Karpas-422 (cell line): ENCODE measurements around the gene INSIG1. TPM values are rescaled to one million over a fixed set of nuclear protein-coding genes. Genes with fewer than 3 reads are reported as not detected.

Experiments used
- DNase-seq: peaks from one replicate; pipeline ENCODE4 v3.0.0-alpha.2; 2015
- H2AFZ ChIP-seq: fragments of 200-600 bp; sonication (generic); 2 replicates; pipeline ENCODE4 v1.6.1; 2014; ENCODE audit warnings: antibody characterized with exemption, low read length, mixed read lengths
- H3K27ac ChIP-seq: fragments of 200-600 bp; sonication (generic); 2 replicates; pipeline ENCODE4 v1.5.1; 2014; ENCODE audit warnings: mild to moderate bottlenecking, low read length, moderate library complexity
- H3K27me3 ChIP-seq: fragments of 200-600 bp; sonication (generic); 2 replicates; pipeline ENCODE4 v1.6.1; 2014; ENCODE audit warnings: low read length, mixed read lengths
- H3K36me3 ChIP-seq: fragments of 200-600 bp; sonication (generic); 2 replicates; pipeline ENCODE4 v1.6.1; 2014; ENCODE audit warnings: low read length, mixed read lengths; ENCODE audit not compliant: insufficient read depth
- H3K4me1 ChIP-seq: fragments of 200-600 bp; sonication (generic); 2 replicates; pipeline ENCODE4 v1.6.1; 2014; ENCODE audit warnings: mild to moderate bottlenecking, low read length, mixed read lengths
- H3K4me2 ChIP-seq: fragments of 200-600 bp; sonication (generic); 2 replicates; pipeline ENCODE4 v1.6.1; 2014; ENCODE audit warnings: low read length, low read depth, mild to moderate bottlenecking; ENCODE audit not compliant: poor library complexity, severe bottlenecking
- H3K4me3 ChIP-seq: fragments of 200-600 bp; sonication (generic); 2 replicates; pipeline ENCODE4 v1.5.1; 2014; ENCODE audit warnings: mild to moderate bottlenecking, antibody characterized with exemption, low read length, mixed read lengths
- H3K79me2 ChIP-seq: fragments of 200-600 bp; sonication (generic); 2 replicates; pipeline ENCODE4 v1.6.1; 2014; ENCODE audit warnings: mild to moderate bottlenecking, low read length, mixed read lengths
- H3K9ac ChIP-seq: fragments of 200-600 bp; sonication (generic); 2 replicates; pipeline ENCODE4 v1.6.0; 2014; ENCODE audit warnings: low read length
- H3K9me2 ChIP-seq: fragments of 200-600 bp; sonication (generic), shearing (Covaris generic); replicated peaks from 2 replicates; pipeline ENCODE4 v1.6.0; 2014; ENCODE audit warnings: mild to moderate bottlenecking, low read length, moderate library complexity; ENCODE audit not compliant: insufficient read depth
- H3K9me3 ChIP-seq: fragments of 300-700, 200-600 bp; sonication (generic); 2 replicates; pipeline ENCODE4 v1.6.1; 2014; ENCODE audit warnings: low read length, mixed read lengths
- H4K20me1 ChIP-seq: fragments of 200-600 bp; sonication (generic); 2 replicates; pipeline ENCODE4 v1.6.1; 2014; ENCODE audit warnings: mild to moderate bottlenecking, antibody characterized with exemption, low read length, low read depth; ENCODE audit not compliant: insufficient read depth
- total RNA-seq: library from RNA; depleted of rRNA; stranded (reverse); fragments of >200 nt; shearing (Covaris generic); gene quantifications from 2 replicates; pipeline ENCODE4 v1.2.3, GENCODE V29; 2014; ENCODE audit warnings: low replicate concordance

INSIG1 gene
- total RNA-seq, 1 experiment from 2014 or later: 249 TPM

DNA sequence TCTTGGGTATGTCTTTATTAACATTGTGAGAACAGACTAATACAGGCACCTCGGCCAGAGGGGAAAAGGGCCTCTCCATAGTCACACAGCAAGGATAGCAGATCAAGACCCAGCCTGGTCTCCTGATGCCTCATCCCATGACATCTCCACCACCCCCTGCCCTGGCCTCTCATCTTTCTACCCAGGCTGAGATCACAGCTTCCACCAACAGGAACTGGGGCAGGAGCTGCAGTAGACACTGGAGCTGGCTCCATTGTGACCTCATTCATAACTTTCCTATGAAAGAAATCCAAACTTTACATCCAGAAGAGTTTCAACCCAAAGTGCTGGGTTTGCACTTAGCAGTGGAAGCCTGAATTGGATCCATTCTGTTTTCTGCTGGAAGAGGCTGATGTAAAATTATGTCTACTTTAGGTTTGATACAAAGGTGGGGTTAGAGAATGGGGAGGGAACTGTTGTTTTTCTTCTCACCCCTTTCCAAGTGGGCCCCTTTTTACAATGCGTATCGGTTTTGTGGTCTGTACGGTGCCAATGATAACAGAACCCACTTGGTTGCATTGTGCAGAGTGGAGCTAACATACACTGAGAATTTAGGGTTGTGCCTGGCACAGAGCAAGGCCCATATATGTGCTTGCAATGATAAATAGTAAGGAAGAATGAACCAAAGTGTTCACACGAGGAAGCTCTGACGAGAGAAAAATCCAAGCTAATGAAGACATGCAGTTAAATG, 28.6 kb upstream of the INSIG1 start:
- Histone ChIP-seq H3K9me2 (no peaks in the 10 kb centered on the region), H3K4me3 (no peak overlapping the region), H3K79me2 (no peaks in the 10 kb centered on the region), H2AFZ (no peak overlapping the region), H3K27me3 (no peaks in the 10 kb centered on the region), H3K9me3 (no peaks in the 10 kb centered on the region), H4K20me1 (no peaks in the 10 kb centered on the region), H3K4me2 (no peak overlapping the region), H3K9ac (no peak overlapping the region), H3K4me1 (no peaks in the 10 kb centered on the region), H3K36me3 (no peaks in the 10 kb centered on the region), H3K27ac (no peak overlapping the region)
- DNase-seq: no peak

DNA sequence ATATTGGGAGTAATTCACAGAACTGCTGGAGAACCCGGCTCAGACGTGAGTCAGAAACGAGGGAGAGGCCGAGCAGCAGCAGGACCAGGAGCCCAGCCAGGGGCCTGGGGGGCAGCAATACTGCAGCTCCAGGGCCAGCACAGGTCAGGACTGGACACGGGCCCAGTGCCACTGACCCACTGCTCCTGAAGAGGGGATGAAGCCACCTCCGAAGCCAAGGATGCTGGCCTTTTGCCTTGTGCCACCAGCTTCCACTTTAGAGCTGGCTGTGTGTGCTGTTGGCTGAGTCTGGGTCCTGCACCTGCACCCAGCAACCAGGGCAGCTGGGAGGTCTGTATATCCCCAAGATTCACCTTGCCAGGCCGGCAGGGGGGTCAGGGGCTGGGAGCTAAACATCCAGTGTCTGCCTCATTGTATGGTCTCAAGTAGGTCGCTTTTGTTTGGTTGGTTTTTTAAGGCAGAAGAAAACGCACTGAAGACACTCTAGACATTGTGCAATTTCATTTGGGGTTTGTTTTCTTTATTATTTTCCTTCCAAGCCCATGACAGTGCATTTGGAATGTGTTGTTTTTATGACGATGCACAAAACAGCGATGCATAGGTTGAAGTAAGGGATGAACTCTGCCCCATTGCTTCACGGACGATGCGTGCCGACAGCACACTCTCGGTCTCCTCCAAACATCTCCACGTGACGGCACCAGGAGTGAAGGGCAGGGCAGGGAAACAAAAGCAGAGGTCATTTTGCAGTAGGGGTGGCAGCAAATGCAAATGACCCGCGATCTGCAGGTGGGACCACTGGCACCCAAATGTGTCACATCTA, 27.7 kb upstream of the INSIG1 start:
- no peaks in the 10 kb centered on the region for H3K9me2 ChIP-seq
- H3K9ac ChIP-seq: no peak overlapping the region
- DNase-seq: no peak
- H3K27ac ChIP-seq: no peak overlapping the region
- no peak overlapping the region for H3K4me3 ChIP-seq
- no peaks in the 10 kb centered on the region for H3K79me2 ChIP-seq
- H3K36me3 ChIP-seq: no peaks in the 10 kb centered on the region
- no peak overlapping the region for H3K4me2 ChIP-seq
- H4K20me1 ChIP-seq: no peaks in the 10 kb centered on the region
- no peaks in the 10 kb centered on the region for H3K4me1 ChIP-seq
- no peaks in the 10 kb centered on the region for H3K27me3 ChIP-seq
- no peak overlapping the region for H2AFZ ChIP-seq
- H3K9me3 ChIP-seq: no peaks in the 10 kb centered on the region

DNA sequence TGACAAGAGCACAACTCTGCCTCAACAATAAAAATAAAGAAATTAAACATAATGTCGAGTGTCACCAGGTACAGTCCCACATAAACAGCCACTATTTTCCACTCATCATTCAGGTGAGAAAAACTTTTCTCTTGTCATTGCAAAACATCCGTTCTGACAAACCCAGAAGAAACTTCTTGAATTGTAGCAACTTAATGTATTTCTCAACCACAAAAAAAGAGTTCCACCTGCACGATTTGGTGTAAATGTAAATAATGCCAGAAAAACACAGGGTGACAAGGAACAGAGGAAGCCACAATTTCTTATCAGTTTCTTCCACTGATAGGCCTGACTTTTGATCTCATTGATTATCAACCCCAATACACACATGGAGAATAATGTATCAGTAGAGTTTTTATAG, 26.8 kb upstream of the INSIG1 start:
- Histone ChIP-seq H3K9me3 (no peaks in the 10 kb centered on the region), H3K4me2 (no peak overlapping the region), H3K27me3 (no peaks in the 10 kb centered on the region), H3K36me3 (no peaks in the 10 kb centered on the region), H2AFZ (no peak overlapping the region), H3K4me3 (no peak overlapping the region), H3K27ac (no peak overlapping the region), H4K20me1 (no peaks in the 10 kb centered on the region), H3K4me1 (no peaks in the 10 kb centered on the region), H3K79me2 (no peaks in the 10 kb centered on the region), H3K9me2 (no peaks in the 10 kb centered on the region), H3K9ac (no peak overlapping the region)
- no peak for DNase-seq

- Histone ChIP-seq H3K4me2 (no peak overlapping the region), H3K79me2 (no peaks in the 10 kb centered on the region), H3K9ac (no peak overlapping the region)
Measured at GRCh38 chr7:155274633-155275355, 22.9 kb upstream of the INSIG1 start.

GRCh38 chr7:155276042-155276799, 21.5 kb upstream of the INSIG1 start:
- Histone ChIP-seq H3K36me3 (no peaks in the 10 kb centered on the region), H3K79me2 (no peaks in the 10 kb centered on the region), H3K27me3 (no peaks in the 10 kb centered on the region), H3K9me2 (no peaks in the 10 kb centered on the region), H3K4me1 (no peaks in the 10 kb centered on the region), H3K4me3 (no peak overlapping the region), H3K4me2 (no peak overlapping the region), H4K20me1 (no peaks in the 10 kb centered on the region), H2AFZ (no peak overlapping the region), H3K27ac (no peak overlapping the region), H3K9ac (no peak overlapping the region), H3K9me3 (no peaks in the 10 kb centered on the region)
- DNase-seq: no peak

More at GRCh38 chr7:155274633-155275355, 22.9 kb upstream of the INSIG1 start:
- H3K4me1 ChIP-seq: no peaks in the 10 kb centered on the region
- H3K36me3 ChIP-seq: no peaks in the 10 kb centered on the region
- no peaks in the 10 kb centered on the region for H3K9me3 ChIP-seq
- H3K27ac ChIP-seq: no peak overlapping the region
- no peaks in the 10 kb centered on the region for H3K9me2 ChIP-seq
- no peak for DNase-seq
- H3K27me3 ChIP-seq: no peaks in the 10 kb centered on the region
- no peak overlapping the region for H2AFZ ChIP-seq
- H3K4me3 ChIP-seq: no peak overlapping the region
- H4K20me1 ChIP-seq: no peaks in the 10 kb centered on the region

DNA sequence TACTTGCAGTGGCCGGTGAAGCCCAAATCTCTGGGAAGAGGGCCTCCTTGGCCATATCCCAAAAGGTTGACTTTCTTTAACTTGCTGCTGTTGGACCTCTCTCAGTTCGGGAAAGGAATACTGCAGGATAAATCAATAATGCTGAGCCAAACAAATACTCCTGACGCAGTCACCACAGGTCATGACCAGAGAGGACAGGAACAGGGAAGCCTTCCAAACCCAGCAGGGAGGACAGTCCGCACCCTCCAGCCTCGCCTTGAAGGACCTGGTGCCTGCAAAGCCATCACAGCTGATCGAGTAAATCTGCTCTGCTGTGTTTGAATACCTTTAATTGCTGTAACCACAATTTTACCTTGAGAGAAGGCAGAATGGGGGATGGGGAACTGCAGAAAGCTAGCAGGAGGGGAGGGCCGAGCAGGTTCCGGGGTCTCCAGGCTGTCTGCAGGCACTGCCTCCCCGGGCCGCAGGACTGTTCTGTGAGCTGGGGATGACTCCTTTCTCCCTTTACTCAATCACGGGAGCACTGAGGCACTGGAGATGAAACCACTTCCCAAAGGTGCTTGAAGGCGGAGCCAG, 20.8 kb upstream of the INSIG1 start:
- H3K9me2 ChIP-seq: no peaks in the 10 kb centered on the region
- H3K9me3 ChIP-seq: no peaks in the 10 kb centered on the region
- no peaks in the 10 kb centered on the region for H4K20me1 ChIP-seq
- DNase-seq: no peak
- H3K27ac ChIP-seq: no peak overlapping the region
- no peaks in the 10 kb centered on the region for H3K79me2 ChIP-seq
- no peaks in the 10 kb centered on the region for H3K36me3 ChIP-seq
- H3K9ac ChIP-seq: no peak overlapping the region
- no peaks in the 10 kb centered on the region for H3K4me1 ChIP-seq
- no peak overlapping the region for H2AFZ ChIP-seq
- no peaks in the 10 kb centered on the region for H3K27me3 ChIP-seq
- H3K4me2 ChIP-seq: no peak overlapping the region
- H3K4me3 ChIP-seq: no peak overlapping the region

- no peak overlapping the region for H3K4me2 ChIP-seq
- H3K9me2 ChIP-seq: no peaks in the 10 kb centered on the region
- H3K27ac ChIP-seq: no peak overlapping the region
- no peaks in the 10 kb centered on the region for H3K27me3 ChIP-seq
- H3K79me2 ChIP-seq: no peaks in the 10 kb centered on the region
- H3K9ac ChIP-seq: no peak overlapping the region
- no peak for DNase-seq
- H3K4me1 ChIP-seq: no peaks in the 10 kb centered on the region
- no peaks in the 10 kb centered on the region for H3K9me3 ChIP-seq
- H3K36me3 ChIP-seq: no peaks in the 10 kb centered on the region
- H2AFZ ChIP-seq: no peak overlapping the region
- H4K20me1 ChIP-seq: no peaks in the 10 kb centered on the region
- no peak overlapping the region for H3K4me3 ChIP-seq
Measured at GRCh38 chr7:155277385-155277994, 20.2 kb upstream of the INSIG1 start.
